H9 (cell line): Measurements from ENCODE around the gene SPX. TPM values are rescaled to one million over a fixed set of nuclear protein-coding genes. Genes with fewer than 3 reads are reported as not detected.

Source experiments
- DNase-seq: peaks from one replicate; pipeline ENCODE4 v3.0.0-alpha.2; 2017
- H2AFZ ChIP-seq: one replicate; pipeline ENCODE4 v1.6.1; 2013; ENCODE audit warnings: mild to moderate bottlenecking, low read length, control low read depth, moderate library complexity
- H2AK5ac ChIP-seq: 2 replicates; pipeline ENCODE4 v1.6.1; 2013; ENCODE audit warnings: low read length, control low read depth, mixed read lengths; ENCODE audit not compliant: insufficient read length
- H2BK120ac ChIP-seq: one replicate; pipeline ENCODE4 v1.6.1; 2013; ENCODE audit warnings: low read depth, mild to moderate bottlenecking, low read length, control low read depth, inconsistent platforms; ENCODE audit not compliant: poor library complexity, severe bottlenecking
- H2BK12ac ChIP-seq: 2 replicates; pipeline ENCODE4 v1.6.1; 2013; ENCODE audit warnings: low read length, control low read depth, mixed read lengths, low read depth; ENCODE audit not compliant: insufficient read length
- H2BK15ac ChIP-seq: 2 replicates; pipeline ENCODE4 v1.6.1; 2013; ENCODE audit warnings: low read depth, low read length, control low read depth
- H2BK20ac ChIP-seq: one replicate; pipeline ENCODE4 v1.6.1; 2013; ENCODE audit warnings: low read depth, mild to moderate bottlenecking, low read length, control low read depth, inconsistent platforms; ENCODE audit not compliant: poor library complexity, severe bottlenecking
- H2BK5ac ChIP-seq: 2 replicates; pipeline ENCODE4 v1.6.1; 2013; ENCODE audit warnings: low read length, control low read depth, mixed read lengths; ENCODE audit not compliant: insufficient read length
- H3K14ac ChIP-seq: 2 replicates; pipeline ENCODE4 v1.6.1; 2013; ENCODE audit warnings: low read length, control low read depth; ENCODE audit not compliant: insufficient read depth
- H3K18ac ChIP-seq: 2 replicates; pipeline ENCODE4 v1.6.1; 2013; ENCODE audit warnings: low read depth, mild to moderate bottlenecking, mixed read lengths, low read length, control low read depth; ENCODE audit not compliant: insufficient read length
- H3K23ac ChIP-seq: 2 replicates; pipeline ENCODE4 v1.6.1; 2013; ENCODE audit warnings: low read length, control low read depth, mixed read lengths, low read depth; ENCODE audit not compliant: insufficient read length
- H3K23me2 ChIP-seq: 2 replicates; pipeline ENCODE4 v1.6.1; 2013; ENCODE audit warnings: low read depth, mild to moderate bottlenecking, mixed read lengths, low read length, control low read depth; ENCODE audit not compliant: insufficient read length, poor library complexity, severe bottlenecking
- H3K27ac ChIP-seq: 2 replicates; pipeline ENCODE4 v1.5.1; 2013; ENCODE audit warnings: low read length, control low read depth, mixed read lengths, low read depth; ENCODE audit not compliant: insufficient read length
- H3K27me3 ChIP-seq: 2 replicates; pipeline ENCODE4 v1.6.1; 2013; ENCODE audit warnings: low read length, control low read depth, inconsistent platforms; ENCODE audit not compliant: insufficient read depth
- H3K4ac ChIP-seq: 2 replicates; pipeline ENCODE4 v1.6.1; 2013; ENCODE audit warnings: low read depth, mild to moderate bottlenecking, control low read depth, inconsistent platforms, low read length, moderate library complexity
- H3K4me1 ChIP-seq: 2 replicates; pipeline ENCODE4 v1.6.1; 2013; ENCODE audit warnings: low read length, control low read depth, inconsistent platforms; ENCODE audit not compliant: insufficient read depth
- H3K4me2 ChIP-seq: 2 replicates; pipeline ENCODE4 v1.6.1; 2013; ENCODE audit warnings: low read length, control low read depth, mixed read lengths; ENCODE audit not compliant: insufficient read length, insufficient read depth
- H3K56ac ChIP-seq: 2 replicates; pipeline ENCODE4 v1.6.1; 2013; ENCODE audit warnings: low read depth, mild to moderate bottlenecking, mixed read lengths, low read length, control low read depth; ENCODE audit not compliant: insufficient read length
- H3K79me1 ChIP-seq: 2 replicates; pipeline ENCODE4 v1.6.1; 2013; ENCODE audit warnings: low read depth, mild to moderate bottlenecking, moderate library complexity, low read length, control low read depth, inconsistent platforms; ENCODE audit not compliant: insufficient read depth, poor library complexity, severe bottlenecking
- H3K79me2 ChIP-seq: 2 replicates; pipeline ENCODE4 v1.6.1; 2013; ENCODE audit warnings: low read length, control low read depth, inconsistent platforms; ENCODE audit not compliant: insufficient read depth
- H3K9ac ChIP-seq: 2 replicates; pipeline ENCODE4 v1.6.1; 2013; ENCODE audit warnings: low read length, control low read depth, mixed read lengths; ENCODE audit not compliant: insufficient read length; ENCODE audit errors: extremely low read depth
- H3K9me3 ChIP-seq: one replicate; pipeline ENCODE4 v1.6.1; 2013; ENCODE audit warnings: low read depth, low read length, inconsistent platforms; ENCODE audit not compliant: control insufficient read depth
- H3T11ph ChIP-seq: one replicate; pipeline ENCODE4 v1.6.1; 2013; ENCODE audit warnings: mild to moderate bottlenecking, low read length, control low read depth, inconsistent platforms
- H4K20me1 ChIP-seq: one replicate; pipeline ENCODE4 v1.6.1; 2013; ENCODE audit not compliant: control insufficient read depth, insufficient read length, insufficient read depth
- H4K5ac ChIP-seq: 2 replicates; pipeline ENCODE4 v1.6.1; 2013; ENCODE audit warnings: low read depth, mild to moderate bottlenecking, mixed read lengths, low read length, control low read depth; ENCODE audit not compliant: insufficient read length
- H4K8ac ChIP-seq: replicated peaks from 2 replicates; pipeline ENCODE4 v1.6.1; 2013; ENCODE audit warnings: low read length, control low read depth, mixed read lengths, low read depth; ENCODE audit not compliant: insufficient read length
- H4K91ac ChIP-seq: 2 replicates; pipeline ENCODE4 v1.6.1; 2013; ENCODE audit warnings: low read depth, mild to moderate bottlenecking, moderate library complexity, mixed read lengths, low read length, control low read depth; ENCODE audit not compliant: insufficient read length
- H3K27ac Mint-ChIP-seq, 3 experiments: 2 replicates in 2 of 3; 3 replicates in 1 of 3; pipeline ENCODE4 v1.8.0; 2020 to 2021; ENCODE audit warnings: mixed read lengths in 3 of 3, mild to moderate bottlenecking in 1 of 3, moderate library complexity in 1 of 3
- H3K27me3 Mint-ChIP-seq: 2 replicates; pipeline ENCODE4 v1.8.0; 2021; ENCODE audit warnings: low read depth, mild to moderate bottlenecking, moderate library complexity, mixed read lengths
- H3K36me3 Mint-ChIP-seq, 3 experiments: 2 replicates in 2 of 3; 3 replicates in 1 of 3; pipeline ENCODE4 v1.8.0; 2020 to 2021; ENCODE audit warnings: low read depth in 3 of 3, mixed read lengths in 3 of 3; ENCODE audit not compliant: insufficient read depth in 1 of 3
- H3K4me1 Mint-ChIP-seq, 2 experiments: 2 replicates each; pipeline ENCODE4 v1.8.0; 2020; ENCODE audit warnings: mixed read lengths in 2 of 2
- H3K4me3 Mint-ChIP-seq, 2 experiments: 2 replicates in 1 of 2; 3 replicates in 1 of 2; pipeline ENCODE4 v1.8.0; 2020 to 2021; ENCODE audit warnings: mild to moderate bottlenecking in 2 of 2, mixed read lengths in 2 of 2, moderate library complexity in 1 of 2
- H3K9me3 Mint-ChIP-seq, 2 experiments: 2 replicates in 1 of 2; 3 replicates in 1 of 2; pipeline ENCODE4 v1.8.0; 2020; ENCODE audit warnings: mild to moderate bottlenecking in 2 of 2, mixed read lengths in 2 of 2, moderate library complexity in 1 of 2
- CTCF ChIP-seq: fragments of 200-600 bp; sonication (generic); conservative IDR thresholded peaks from 3 replicates; pipeline ENCODE4 v1.8.0; 2021; ENCODE audit warnings: antibody characterized with exemption, mild to moderate bottlenecking
- WGBS: extraction: QIAGEN DNeasy Blood & Tissue Kit; methylation state at CpG from one replicate; pipeline ENCODE4 v1.1.7; 2013; ENCODE audit warnings: missing lambda C conversion rate, low lambda C conversion rate, mixed read lengths; ENCODE audit not compliant: insufficient read length; ENCODE audit errors: extremely low coverage; 5-methylcytosine and 5-hydroxymethylcytosine counted together
- total RNA-seq: library from RNA; stranded (reverse); gene quantifications from 2 replicates; pipeline ENCODE4 v1.2.1, GENCODE V29; 2021

Gene SPX
- total RNA-seq, 1 experiment from 2014 or later = 0.35 TPM

- Histone ChIP-seq H3K9me3 (no peaks in the 10 kb centered on the region), H4K5ac (no peak overlapping the region), H3K27ac (no peak overlapping the region), H2BK120ac (no peak overlapping the region), H3K4me1 (no peaks in the 10 kb centered on the region), H4K8ac (no peak overlapping the region), H3K79me2 (no peaks in the 10 kb centered on the region), H3K18ac (no peak overlapping the region), H2AK5ac (no peak overlapping the region), H2BK5ac (no peak overlapping the region), H3K56ac (no peak overlapping the region), H2AFZ (no peak overlapping the region), H3T11ph (no peak overlapping the region), H3K23me2 (no peaks in the 10 kb centered on the region), H3K27me3 (no peaks in the 10 kb centered on the region), H3K9ac (no peak overlapping the region), H3K4ac (no peak overlapping the region), H2BK20ac (no peak overlapping the region), H2BK15ac (no peak overlapping the region), H3K79me1 (no peaks in the 10 kb centered on the region), H3K4me2 (no peak overlapping the region), H3K14ac (no peak overlapping the region), H3K23ac (no peak overlapping the region), H2BK12ac (no peak overlapping the region), H4K91ac (no peak overlapping the region), H4K20me1 (no peaks in the 10 kb centered on the region)
- Mint-ChIP-seq H3K4me3 (no peak overlapping the region), H3K27me3 (peaks cover 6% of the 10 kb centered on the region), H3K9me3 (no peaks in the 10 kb centered on the region), H3K4me1 (peaks cover 5 to 6% of the 10 kb centered on the region in 2 experiments; a peak in 1 of 4 replicates), H3K36me3 (no peaks in the 10 kb centered on the region), H3K27ac (no peak overlapping the region)
- WGBS = no CpG with 5 or more reads among the region's 5 CpGs
- TF ChIP-seq CTCF = no peak
- no peak for DNase-seq
Measured at GRCh38 chr12:21538061-21538653, 12.1 kb downstream of the SPX start.
